ENCODE measurements around the gene ITSN1. TPM values are rescaled to one million over a fixed set of nuclear protein-coding genes. Genes with fewer than 3 reads are reported as not detected.
"Not testable (repeated sequence)": the region's sequence is repeated elsewhere in the genome, so short reads cannot be mapped to it uniquely, and the experiment has no call there.

ITSN1 gene
- total RNA-seq, 4 donors from 2014 or later = 33.0 to 50.5 (median 45.9) TPM

DNA sequence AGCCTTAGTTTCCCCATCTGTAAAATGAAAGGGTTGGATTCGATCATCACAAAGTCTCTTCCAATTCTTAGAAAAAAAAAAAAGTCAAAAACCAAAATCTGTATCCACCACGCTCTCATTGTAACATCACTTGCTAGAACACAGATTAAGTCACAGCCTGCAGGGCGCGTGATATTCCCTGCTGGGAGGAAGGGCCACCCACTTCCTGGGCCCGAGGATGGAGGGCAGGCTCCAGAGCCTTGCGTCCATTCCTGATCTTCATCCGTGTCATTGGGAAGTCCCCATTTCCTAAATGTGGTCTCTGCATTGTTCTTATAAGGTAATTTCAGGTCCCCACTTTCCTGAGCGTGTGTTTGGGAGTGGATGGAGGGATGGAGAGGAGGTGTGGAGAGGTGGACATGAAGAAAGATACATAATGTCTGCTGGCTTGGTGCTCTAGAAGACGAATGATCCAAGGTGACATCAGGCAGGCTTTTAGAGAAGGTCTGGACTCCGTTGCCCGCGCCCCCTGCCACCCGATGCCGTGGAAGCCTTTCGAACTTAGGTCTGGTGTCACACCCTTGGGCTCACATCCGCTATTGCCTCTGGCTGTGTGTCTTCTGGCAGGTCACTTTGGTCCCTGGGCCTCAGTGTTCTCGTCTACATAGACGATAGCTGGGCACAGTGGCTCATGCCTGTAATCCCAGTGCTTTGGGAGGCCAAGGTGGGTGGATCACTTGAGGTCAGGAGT, 217.2 kb downstream of the ITSN1 start:
- WGBS, 2 donors (ENCODE audit: low coverage in 1 of 2) = 82 to 83% methylated on average over 9 to 15 of the region's 18 CpGs
- H3K9me3 ChIP-seq = no peaks in the 10 kb centered on the region
- no peak for TF ChIP-seq POLR2AphosphoS5 (IDR thresholded peaks at IDR 0.05)
- TF ChIP-seq, protein P1, sequence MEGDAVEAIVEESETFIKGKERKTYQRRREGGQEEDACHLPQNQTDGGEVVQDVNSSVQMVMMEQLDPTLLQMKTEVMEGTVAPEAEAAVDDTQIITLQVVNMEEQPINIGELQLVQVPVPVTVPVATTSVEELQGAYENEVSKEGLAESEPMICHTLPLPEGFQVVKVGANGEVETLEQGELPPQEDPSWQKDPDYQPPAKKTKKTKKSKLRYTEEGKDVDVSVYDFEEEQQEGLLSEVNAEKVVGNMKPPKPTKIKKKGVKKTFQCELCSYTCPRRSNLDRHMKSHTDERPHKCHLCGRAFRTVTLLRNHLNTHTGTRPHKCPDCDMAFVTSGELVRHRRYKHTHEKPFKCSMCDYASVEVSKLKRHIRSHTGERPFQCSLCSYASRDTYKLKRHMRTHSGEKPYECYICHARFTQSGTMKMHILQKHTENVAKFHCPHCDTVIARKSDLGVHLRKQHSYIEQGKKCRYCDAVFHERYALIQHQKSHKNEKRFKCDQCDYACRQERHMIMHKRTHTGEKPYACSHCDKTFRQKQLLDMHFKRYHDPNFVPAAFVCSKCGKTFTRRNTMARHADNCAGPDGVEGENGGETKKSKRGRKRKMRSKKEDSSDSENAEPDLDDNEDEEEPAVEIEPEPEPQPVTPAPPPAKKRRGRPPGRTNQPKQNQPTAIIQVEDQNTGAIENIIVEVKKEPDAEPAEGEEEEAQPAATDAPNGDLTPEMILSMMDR (IDR thresholded peaks at IDR 0.05) = no peak

DNA sequence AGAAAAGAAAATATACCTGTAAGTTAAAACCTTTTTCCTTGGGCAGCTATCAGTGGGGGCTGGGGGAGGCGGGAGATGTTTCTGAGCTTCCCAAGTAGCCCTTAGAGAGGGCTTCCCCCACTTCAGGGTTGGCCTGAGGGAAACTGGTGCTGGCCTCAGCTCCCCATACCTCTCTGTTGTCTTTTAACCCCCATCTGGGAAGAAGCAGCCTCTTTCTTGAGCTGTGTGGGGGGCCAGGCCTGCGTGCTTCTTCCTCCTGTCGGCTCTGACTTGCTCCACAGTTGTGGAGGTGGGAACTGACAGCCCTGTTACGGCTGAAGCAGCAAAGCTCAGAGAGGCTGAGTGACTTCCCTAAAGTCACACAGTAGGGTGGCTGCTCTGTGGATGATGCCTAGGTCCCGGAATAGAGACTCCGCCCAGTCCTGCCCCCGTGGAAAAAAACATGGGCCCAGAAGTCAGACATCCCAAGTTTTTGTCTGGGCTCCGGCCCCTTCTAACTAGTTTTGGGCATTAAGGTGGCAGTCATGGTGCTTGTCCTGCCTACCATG, 218.1 kb downstream of the ITSN1 start:
- no peaks in the 10 kb centered on the region for H3K9me3 ChIP-seq
- H3K27me3 ChIP-seq = no peaks in the 10 kb centered on the region
- peaks cover 0 to 16% (median 0%) of the 10 kb centered on the region in 3 donors for H3K4me1 ChIP-seq
- no peak overlapping the region for H3K27ac ChIP-seq
- ATAC-seq = no peak
- H3K4me3 ChIP-seq = no peak overlapping the region
- H3K36me3 ChIP-seq = no peaks in the 10 kb centered on the region
- TF ChIP-seq POLR2AphosphoS5 (IDR thresholded peaks at IDR 0.05) (no peak), POLR2A (IDR thresholded peaks at IDR 0.05) (no peak), EP300 (IDR thresholded peaks at IDR 0.05) (no peak)
- TF ChIP-seq, protein P1 (IDR thresholded peaks at IDR 0.05) = no peak
- WGBS, 2 donors (ENCODE audit: low coverage in 1 of 2) = 83% methylated on average over 3 of the region's 8 CpGs; no CpG with 5 or more reads in 1 of the 2 donors

More for the DNA sequence above, 217.2 kb downstream of the ITSN1 start:
- Histone ChIP-seq H3K36me3 (no peaks in the 10 kb centered on the region), H3K27ac (peak overlapping the region in 2 of 4 donors; percentile 12 to 15), H3K4me3 (no peak overlapping the region), H3K4me1 (peaks cover 0 to 16% (median 0%) of the 10 kb centered on the region in 3 donors), H3K27me3 (no peaks in the 10 kb centered on the region)
- no peak for ATAC-seq

DNA sequence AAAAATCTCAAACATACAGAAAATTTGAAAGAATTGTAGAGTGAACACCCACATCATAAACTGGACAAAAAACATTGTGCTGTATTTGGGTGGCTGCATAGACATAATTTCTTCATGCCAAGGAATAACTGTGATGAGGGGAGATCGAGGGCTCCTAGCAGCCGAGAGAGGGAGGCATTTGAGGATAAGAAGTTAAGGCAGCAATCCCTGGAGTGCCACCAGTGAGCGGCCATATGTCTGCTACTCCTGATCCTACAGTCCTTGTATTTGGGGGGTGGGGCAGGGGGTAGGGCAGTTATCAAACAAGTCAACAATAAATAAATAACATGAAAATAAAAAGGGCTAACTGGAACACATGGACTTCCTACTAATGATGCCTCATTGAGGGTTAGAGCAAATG, 218.8 kb downstream of the ITSN1 start:
- ATAC-seq = no peak
- TF ChIP-seq, protein P1 (IDR thresholded peaks at IDR 0.05) = no peak
- TF ChIP-seq POLR2AphosphoS5 (IDR thresholded peaks at IDR 0.05) = no peak
- 72 to 88% methylated on average over 3 of the region's 3 CpGs for WGBS, 2 donors (ENCODE audit: low coverage in 1 of 2)

DNA sequence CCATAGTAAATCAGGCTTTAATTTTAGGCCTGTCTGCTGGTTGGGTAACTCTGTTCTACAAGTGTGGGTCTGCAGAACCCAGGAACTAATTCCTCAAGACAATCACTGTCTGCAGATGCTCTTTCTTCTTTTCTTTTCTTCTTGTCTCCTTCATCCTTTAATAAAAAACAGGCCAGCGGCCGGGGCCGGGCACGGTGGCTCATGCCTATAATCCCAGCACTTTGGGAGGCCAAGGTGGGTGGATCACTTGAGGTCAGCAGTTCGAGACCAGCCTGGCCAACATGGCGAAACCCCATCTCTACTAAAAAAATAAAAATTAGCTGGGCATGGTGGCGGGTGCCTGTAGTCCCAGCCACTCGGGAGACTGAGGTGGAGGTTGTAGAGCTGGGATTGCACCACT, 220.9 kb downstream of the ITSN1 start:
- H3K36me3 ChIP-seq, ATAC-seq, H3K4me3 ChIP-seq, H3K27me3 ChIP-seq, H3K27ac ChIP-seq, H3K9me3 ChIP-seq: not testable (repeated sequence)
- peaks cover 0 to 14% (median 0%) of the 10 kb centered on the region in 3 donors for H3K4me1 ChIP-seq
- no CpG with 5 or more reads among the region's 8 CpGs for WGBS, 2 donors (ENCODE audit: low coverage in 1 of 2)

More for the DNA sequence above, 218.8 kb downstream of the ITSN1 start:
- no peaks in the 10 kb centered on the region for H3K27me3 ChIP-seq
- H3K27ac ChIP-seq = no peak overlapping the region
- H3K9me3 ChIP-seq = no peaks in the 10 kb centered on the region
- H3K4me3 ChIP-seq = no peak overlapping the region
- H3K36me3 ChIP-seq = no peaks in the 10 kb centered on the region
- peaks cover 0 to 16% (median 0%) of the 10 kb centered on the region in 3 donors for H3K4me1 ChIP-seq

DNA sequence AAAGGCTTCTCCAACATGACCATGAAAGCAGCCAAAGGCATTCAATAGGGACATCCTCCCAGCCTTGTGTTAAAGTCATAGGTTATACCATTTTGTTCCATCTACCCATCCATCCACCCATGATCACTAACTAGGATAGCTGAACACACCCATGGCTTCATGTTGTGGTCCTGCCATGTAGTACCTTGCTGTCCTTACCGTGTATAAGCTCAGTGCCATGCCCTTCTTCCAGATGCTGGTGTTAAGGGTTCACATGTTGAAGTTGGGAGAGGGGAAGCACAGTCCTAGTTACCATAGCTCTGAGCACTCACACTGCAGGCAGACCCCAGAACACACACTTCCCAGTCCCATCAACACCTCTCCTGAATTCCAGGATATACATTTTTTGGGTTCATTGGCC, 221.8 kb downstream of the ITSN1 start:
- 83 to 100% methylated on average over 1 of the region's 1 CpG for WGBS, 2 donors (ENCODE audit: low coverage in 1 of 2)

More for the DNA sequence above, 221.8 kb downstream of the ITSN1 start:
- Histone ChIP-seq H3K27ac (no peak overlapping the region), H3K36me3 (no peaks in the 10 kb centered on the region), H3K4me3 (no peak overlapping the region), H3K4me1 (peaks cover 0 to 5% (median 0%) of the 10 kb centered on the region in 3 donors), H3K27me3 (no peaks in the 10 kb centered on the region), H3K9me3 (no peaks in the 10 kb centered on the region)
- TF ChIP-seq, protein P1 (IDR thresholded peaks at IDR 0.05) = no peak
- TF ChIP-seq POLR2AphosphoS5 (IDR thresholded peaks at IDR 0.05) (no peak), EP300 (IDR thresholded peaks at IDR 0.05) (no peak), POLR2A (IDR thresholded peaks at IDR 0.05) (no peak)
- ATAC-seq = no peak
